HTR-8/SVneo (cell line): ENCODE measurements around the gene TRIM46.
A peak's percentile ranks its signal among the peaks of the same experiment; 100 is the strongest.
"Not testable (repeated sequence)": the region's sequence is repeated elsewhere in the genome, so short reads cannot be mapped to it uniquely, and the experiment has no call there.

Experiments used
- DNase-seq: peaks from one replicate; pipeline ENCODE4 v3.0.0; 2011; ENCODE audit warnings: low spot score, mixed read lengths; ENCODE audit not compliant: insufficient read length
- FAIRE-seq: peaks from 2 replicates; lab custom pipeline; 2011; peaks lifted over from hg19 to GRCh38; lab: Jason Lieb, UNC

The TRIM46 gene

GRCh38 chr1:155184835-155185782 is 11.5 kb downstream of the TRIM46 start:
- FAIRE-seq (no peak), DNase-seq (no peak)

GRCh38 chr1:155185783-155186066 is 12.1 kb downstream of the TRIM46 start:
- FAIRE-seq, result no peak
- no peak for DNase-seq

DNA sequence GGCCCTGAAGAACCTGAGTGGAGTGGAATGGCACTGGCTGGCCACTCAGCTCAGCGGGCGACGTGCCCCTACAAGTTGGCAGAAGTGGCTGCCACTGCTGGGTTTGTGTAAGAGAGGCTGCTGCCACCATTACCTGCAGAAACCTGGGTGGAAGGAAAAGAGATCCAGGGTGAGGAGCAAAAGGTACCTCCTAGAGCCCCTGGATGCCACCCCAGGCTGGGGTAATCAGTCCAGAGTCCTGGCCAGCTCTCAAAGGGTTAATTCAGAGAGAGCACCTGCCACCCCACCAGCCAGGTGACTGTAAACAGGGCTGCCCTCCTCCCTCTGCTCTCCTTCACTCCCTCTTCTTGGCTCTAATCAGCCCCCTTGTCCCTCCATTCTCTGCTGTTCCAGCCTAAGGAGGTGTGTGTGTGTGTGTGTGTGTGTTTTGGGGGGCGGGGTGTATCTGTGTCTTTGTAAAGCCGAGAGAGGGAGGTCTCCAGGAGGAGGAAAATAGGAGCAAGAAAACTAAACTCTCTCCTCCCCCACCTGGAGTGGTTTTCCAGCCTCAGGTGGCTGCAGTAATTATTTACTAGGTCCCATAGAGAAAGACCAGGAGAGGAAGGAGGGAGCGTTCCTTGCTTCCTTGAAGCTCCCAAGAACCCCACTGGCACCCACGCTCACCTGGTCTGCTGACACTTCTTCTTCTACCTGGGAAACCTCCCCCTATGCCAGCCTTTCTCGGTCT is 12.6 kb downstream of the TRIM46 start:
- DNase-seq (no peak), FAIRE-seq (no peak)

GRCh38 chr1:155186794-155187455 is 13.3 kb downstream of the TRIM46 start:
- FAIRE-seq, result no peak
- DNase-seq, result no peak

DNA sequence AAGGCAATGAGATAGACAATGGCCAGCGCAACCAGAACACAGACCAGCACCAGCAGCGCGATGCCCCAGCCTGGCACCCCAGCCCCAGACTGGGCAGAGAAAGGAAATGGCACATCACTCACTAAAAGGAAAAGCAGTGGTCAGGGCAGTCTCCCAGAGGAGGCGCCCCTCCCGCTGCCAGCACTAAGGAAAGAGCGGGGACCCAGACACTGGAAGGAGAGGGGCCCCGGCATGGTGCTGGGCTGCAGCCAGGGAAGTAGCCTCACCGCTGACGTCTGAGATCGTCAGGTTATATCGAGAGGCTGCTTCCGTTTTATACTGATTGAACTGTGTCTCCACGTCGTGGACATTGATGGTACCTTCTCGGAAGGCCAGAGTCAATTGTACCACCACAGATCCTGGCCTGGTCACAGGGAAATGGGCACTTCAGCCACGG is 13.8 kb downstream of the TRIM46 start:
- DNase-seq (no peak), FAIRE-seq (no peak)

GRCh38 chr1:155188268-155188667 is 14.6 kb downstream of the TRIM46 start:
- FAIRE-seq, result no peak
- no peak for DNase-seq

DNA sequence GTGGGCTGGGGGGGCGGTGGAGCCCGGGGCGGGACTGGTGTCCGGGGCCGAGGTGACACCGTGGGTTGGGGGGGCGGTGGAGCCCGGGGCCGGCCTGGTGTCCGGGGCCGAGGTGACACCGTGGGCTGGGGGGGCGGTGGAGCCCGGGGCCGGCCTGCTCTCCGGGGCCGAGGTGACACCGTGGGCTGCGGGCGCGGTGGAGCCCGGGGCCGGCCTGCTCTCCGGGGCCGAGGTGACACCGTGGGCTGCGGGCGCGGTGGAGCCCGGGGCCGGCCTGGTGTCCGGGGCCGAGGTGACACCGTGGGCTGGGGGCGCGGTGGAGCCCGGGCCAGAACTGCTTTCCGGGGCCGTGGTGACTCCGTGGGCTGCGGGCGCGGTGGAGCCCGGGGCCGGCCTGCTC is 16.3 kb downstream of the TRIM46 start:
- not testable (repeated sequence) for FAIRE-seq, DNase-seq

DNA sequence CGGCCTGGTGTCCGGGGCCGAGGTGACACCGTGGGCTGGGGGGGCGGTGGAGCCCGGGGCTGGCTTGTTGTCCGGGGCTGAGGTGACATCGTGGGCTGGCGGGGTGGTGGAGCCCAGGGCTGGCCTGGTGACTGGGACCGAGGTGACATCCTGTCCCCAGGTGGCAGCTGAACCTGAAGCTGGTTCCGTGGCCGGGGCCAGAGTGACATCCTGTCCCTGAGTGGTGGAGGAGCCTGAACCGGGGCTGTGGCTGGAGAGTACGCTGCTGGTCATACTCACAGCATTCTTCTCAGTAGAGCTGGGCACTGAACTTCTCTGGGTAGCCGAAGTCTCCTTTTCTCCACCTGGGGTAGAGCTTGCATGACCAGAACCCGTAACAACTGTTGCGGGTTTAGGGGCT is 18.3 kb downstream of the TRIM46 start:
- DNase-seq, result no peak
- no peak for FAIRE-seq

- FAIRE-seq, result no peak
- DNase-seq, result no peak
Measured at GRCh38 chr1:155192346-155193274, 19.0 kb downstream of the TRIM46 start.

- DNase-seq (peak; percentile 83), FAIRE-seq (peak; percentile 16)
Measured at GRCh38 chr1:155193275-155193990, 19.8 kb downstream of the TRIM46 start.

- not testable (repeated sequence) for FAIRE-seq, DNase-seq
Measured at GRCh38 chr1:155193991-155194240, 20.3 kb downstream of the TRIM46 start.

GRCh38 chr1:155195201-155196102 is 21.8 kb downstream of the TRIM46 start:
- DNase-seq, result no peak
- FAIRE-seq, result no peak

DNA sequence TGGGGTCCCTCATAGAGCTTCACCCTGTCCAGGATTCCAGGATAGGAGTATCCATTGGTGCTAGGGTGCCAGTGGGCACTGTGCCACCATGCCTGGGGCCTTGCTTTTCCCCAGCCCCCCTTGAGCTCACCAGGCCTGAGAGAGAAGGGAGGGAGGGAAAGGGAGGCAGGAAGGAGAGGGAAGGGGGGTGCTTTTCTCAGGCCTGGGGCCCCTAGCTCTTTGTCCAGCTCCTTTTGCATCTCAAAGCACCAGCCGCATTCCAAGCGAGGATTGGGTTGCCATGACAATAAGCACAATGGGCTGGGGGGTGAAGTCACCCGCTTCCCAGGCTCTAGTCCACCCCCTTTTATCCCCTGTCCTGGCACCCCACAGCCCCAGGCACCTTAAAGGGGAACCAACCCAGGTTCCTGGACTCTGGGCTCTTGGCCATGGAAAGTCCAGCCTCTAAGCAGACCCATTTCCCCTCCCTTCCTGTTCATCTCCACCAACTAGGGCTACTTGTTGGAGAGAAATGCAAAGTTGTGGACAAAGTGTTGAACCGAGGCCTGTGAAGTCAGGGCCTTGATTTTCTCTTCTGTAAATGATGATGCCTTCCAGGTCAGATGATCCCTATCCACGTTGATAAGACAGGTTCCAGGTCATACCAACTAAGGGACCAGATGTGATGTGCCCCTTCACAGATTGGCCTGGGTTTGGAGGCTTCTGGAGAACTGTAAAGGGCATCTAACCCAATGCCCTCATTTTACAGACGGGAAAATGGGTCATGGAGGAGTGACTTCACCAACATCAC is 22.6 kb downstream of the TRIM46 start:
- no peak for DNase-seq
- FAIRE-seq, result no peak

GRCh38 chr1:155196893-155197638 is 23.4 kb downstream of the TRIM46 start:
- DNase-seq (no peak), FAIRE-seq (no peak)

DNA sequence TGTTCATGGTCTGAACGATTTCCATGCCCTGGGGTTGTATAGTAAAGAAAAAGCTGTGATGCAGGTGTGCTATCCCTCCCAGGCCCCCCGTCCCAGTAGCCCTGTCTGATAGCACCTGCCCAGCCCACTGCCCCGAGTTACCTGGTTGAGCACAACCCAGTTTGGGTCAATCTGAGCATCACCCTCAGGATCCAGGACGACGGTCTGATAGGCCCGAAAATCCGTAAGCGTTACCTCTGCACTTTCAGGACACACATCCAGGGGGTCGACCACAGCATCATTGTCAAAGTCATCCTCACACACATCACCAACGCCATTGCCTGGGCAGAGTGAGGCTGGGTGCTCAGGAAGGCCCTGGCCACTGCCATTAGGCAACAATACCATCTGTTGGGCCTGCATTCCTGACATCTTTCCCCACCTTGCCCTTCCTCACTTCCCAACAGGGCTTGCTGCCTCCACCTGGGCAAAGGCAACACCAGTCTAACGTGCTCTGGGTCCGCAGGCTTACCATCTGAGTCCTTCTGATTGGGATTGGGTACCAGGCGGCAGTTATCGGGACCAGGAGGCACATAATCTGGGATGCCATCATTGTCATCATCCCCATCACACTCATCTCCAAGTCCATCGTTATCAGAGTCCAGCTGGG is 24.4 kb downstream of the TRIM46 start:
- FAIRE-seq (no peak), DNase-seq (no peak)

GRCh38 chr1:155198547-155198906 is 24.9 kb downstream of the TRIM46 start:
- DNase-seq, result no peak
- FAIRE-seq, result no peak

GRCh38 chr1:155199792-155200191 is 26.1 kb downstream of the TRIM46 start:
- DNase-seq (no peak), FAIRE-seq (no peak)
